ENCODE data around the gene ZFP30.
"Not testable (repeated sequence)": the region's sequence is repeated elsewhere in the genome, so short reads cannot be mapped to it uniquely, and the experiment has no call there.

ZFP30 gene

GRCh38 chr19:37655301-37655688 is at the start of gene ZFP30:
Gene ZFP30 (minus strand): TSS chr19:37655465. CDS start chr19:37647822, 7,643 bp downstream.
- DNase-seq: peak; percentile 58 to 96 (median 89)

DNA sequence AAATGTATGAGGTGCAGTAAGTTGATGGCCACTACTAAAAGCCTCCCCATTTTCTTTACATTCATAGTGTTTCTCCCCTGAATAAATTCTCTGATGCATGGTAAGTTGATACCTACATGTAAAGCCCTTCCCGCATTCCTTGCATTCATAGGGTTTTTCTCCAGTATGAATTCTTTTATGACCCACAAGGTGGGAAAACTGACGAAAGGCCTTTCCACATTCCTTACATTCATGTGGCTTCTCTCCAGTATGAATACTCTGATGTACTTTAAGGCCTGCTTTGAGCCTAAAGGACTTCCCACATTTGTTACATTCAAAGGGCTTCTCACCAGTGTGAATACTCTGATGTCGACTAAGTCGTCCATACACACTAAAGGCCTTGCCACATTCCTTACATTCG is 43.8 kb upstream of the ZFP30 start:
- no peak for DNase-seq

GRCh38 chr19:37698216-37698615 is 43.0 kb upstream of the ZFP30 start:
- DNase-seq: no peak

DNA sequence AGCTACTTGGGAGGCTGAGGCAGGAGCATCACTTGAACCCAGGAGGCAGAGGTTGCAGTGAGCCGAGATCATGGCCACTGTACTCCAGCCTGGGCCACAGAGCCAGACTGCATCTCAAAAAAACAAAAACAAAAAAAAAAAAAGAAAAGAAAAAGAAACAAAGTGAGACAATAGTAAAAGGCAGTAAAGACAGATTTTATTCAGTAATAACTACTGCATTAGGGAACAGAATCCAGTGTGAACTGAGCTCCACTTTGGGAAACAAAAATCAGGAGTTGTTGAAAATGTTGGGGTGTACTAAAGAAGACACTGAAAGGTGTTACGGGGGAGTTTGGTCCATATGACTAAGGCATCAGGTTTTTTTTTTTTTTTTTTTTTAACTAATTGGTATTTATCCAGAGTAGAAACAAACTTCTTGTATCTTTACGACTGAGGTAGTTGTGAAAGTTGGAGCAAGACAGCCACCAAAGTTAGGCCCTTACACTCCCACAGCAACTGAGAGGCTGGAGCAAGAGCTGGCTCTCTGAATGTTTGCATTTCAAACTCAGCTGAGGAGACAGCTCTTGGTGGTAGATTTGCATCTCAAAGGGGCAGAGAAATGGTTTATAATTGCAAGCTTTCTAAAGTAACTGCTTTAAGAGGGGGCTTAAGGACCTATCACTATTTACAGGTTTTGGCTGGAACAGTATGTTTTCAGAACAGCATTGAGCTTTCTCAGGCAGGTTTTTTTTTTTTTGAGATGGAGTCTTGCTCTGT is 40.1 kb upstream of the ZFP30 start:
- DNase-seq: no peak

- peak in 26 of 51 donors; percentile 3 to 54 (median 16) for DNase-seq
Observed at GRCh38 chr19:37692956-37693620, 37.8 kb upstream of the ZFP30 start.

DNA sequence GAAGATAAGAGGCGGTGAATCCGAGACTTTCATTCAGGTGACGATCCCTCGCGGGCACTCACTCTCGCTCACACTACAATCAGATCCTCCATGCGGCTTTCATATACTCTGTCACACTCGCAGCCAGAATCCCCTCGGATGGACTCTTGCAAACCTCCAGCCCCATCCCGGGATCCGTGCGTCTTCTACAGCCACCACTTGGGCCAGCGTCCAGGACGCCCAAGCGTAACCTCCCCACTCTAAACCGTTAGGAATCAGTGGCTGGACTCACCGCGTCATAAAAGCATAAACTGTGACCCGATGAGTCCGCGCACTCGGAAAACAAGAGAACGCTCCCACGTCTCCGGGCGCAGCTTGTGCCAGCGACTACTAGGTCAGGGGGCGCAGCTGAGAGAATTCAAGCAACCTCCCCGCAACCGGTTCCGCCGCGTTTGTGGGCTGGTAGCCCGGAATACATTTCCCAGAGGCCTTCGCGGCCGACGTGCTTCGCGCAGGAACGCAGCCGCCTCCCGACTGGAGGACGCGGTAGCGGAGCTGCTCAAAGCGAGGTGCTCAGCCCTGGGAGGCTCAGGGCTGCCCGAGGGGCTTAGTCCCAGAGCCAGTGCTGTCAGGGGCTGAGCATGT is 36.7 kb upstream of the ZFP30 start:
- peak; percentile 42 to 90 (median 78) for DNase-seq

DNA sequence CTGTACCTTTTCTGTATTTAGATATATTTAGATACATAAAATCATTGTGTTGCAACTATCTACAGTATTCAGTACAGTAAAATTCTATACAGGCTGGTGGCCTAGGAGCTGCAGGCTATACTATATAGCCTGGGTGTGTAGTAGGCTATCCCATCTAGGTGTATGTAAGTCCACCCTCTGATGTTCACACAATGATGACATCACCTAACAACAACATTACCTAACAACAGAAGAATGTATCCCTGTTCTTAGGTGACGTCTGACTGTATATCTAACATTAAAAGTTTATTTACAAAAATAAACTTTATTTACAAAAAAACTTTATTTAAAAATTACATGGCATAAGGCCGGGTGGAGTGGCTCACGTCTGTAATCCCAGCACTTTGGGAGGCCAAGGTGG is 28.3 kb upstream of the ZFP30 start:
- DNase-seq: no peak

DNA sequence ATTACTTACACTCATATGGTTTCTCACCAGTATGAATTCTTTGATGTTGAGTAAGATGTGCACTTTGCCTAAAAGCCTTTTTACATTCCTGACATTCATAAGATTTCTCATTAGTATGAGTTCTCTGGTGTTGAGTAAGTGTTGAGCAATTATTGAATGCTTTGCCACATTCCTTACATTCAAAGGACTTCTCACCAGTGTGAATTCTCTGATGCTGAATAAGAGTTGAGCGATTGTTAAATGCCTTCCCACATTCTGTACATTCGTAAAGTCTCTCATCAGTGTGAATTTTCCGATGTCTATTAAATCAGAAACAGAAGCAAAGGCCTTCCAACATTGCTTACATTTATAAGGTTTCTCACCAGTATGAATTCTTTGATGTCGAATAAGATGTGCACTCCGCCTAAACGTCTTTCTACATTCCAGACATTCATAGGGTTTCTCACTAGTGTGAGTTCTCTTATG is 14.2 kb upstream of the ZFP30 start:
- DNase-seq: no peak

DNA sequence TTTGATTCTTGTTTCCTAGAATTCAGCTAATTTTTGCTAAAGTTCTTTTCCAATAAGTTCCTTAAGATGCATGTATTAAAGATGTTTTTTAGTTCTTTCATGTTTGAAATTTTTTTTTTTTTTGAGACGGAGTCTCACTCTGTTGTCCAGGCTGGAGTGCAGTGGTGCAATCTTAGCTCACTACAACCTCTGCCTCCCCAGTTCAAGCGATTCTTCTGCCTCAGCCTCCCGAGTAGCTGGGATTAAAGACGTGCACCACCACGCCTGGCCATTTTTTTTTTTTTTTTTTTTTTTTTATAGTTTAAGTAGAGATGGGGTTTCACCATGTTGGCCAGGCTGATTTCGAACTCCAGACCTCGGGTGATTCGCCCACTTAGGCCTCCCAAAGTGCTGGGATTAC is 1.9 kb upstream of the ZFP30 start:
- DNase-seq: not testable (repeated sequence)

DNA sequence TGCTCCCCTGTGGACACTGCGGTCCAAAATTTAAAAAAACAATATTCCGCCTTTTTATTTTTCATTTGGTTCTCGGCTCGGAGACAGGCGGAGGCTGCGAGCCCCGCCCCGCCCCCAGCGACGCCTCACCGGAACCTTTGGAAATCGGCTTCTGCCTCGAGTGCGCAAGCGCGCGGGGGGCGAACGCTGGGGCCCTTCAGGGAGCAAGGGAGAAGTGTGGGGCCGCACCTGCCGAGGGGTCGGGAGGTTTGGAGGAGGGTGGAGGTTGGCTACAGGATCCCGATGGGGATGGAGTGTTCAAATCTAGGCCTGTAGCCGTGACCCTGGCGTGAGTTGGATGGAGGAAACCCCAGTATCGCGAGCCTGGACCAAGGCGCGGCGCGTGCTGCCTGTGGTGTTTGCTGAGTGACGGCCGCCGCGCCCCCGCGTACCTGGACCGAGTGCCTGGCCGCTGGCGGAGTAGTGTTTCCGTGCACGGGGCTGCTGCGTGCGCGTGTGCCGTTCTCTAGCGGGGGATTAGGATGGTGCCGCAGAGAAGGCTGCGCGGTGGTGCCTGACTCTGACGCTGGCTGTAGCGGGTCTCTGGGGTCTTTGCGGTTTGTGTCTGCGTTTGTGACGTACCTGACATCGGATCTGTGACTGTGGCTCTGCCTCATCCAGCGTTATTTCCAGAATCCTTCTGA is 565 bp upstream of the ZFP30 start:
- peak; percentile 54 to 96 (median 79) for DNase-seq

DNA sequence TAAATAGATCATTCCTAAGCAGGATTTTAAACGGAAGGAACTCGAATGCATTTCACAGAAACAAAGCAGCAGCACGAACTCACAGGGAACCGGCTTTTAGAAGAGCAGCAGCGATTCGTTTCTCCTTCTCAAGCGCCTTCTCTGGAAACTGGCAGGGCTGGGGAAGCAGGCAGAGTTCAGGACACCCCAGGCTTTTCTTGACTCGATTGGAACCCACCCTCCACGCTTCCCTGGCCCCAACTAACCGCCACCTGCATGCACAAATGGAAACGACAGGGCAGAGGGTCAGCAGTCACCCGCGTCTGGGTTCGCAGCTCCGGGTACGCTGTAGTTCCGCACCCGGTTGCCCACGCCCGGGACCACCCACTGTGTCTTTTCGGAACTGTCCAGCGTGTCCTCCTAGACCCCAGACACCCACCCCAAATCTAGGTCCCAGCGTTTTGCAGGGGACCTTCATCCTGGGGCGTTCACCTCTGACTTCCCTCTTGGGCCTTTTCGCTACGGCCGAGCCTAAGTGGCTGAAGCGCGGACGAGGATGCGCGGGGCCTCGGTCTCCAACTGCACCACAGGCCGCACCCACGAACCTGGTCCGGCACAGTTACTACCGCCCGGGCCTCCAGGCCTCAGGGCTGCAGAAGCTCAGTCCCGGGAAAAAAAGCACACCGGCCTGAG is 500 bp downstream of the ZFP30 start:
- DNase-seq: peak in 43 of 51 donors; percentile 3 to 70 (median 36)

GRCh38 chr19:37654118-37654517 is 1.1 kb downstream of the ZFP30 start:
- no peak for DNase-seq

- DNase-seq: no peak
Observed at GRCh38 chr19:37635076-37636056, 19.9 kb downstream of the ZFP30 start.

DNA sequence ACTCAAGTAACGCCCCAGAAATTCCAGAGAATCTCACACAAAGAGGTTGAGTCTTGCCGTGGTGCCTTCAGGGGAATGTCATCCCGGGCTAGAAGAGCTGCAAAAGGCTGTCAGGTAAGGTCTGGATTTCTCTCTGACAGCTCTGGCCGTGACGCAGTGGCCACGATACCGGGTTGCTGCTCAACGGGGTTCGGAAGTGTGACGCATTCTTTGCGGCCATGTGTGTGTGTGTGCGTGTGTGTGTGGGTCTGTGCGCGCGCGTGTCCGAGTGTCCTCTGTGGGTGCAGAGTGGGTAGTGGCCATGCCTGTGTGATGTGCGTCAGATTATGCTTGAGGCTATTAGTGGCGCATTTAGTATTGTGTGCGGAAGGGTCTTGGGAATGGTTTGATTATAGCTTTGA is 60.3 kb downstream of the ZFP30 start:
- peak in 42 of 51 donors; percentile 8 to 90 (median 64) for DNase-seq

DNA sequence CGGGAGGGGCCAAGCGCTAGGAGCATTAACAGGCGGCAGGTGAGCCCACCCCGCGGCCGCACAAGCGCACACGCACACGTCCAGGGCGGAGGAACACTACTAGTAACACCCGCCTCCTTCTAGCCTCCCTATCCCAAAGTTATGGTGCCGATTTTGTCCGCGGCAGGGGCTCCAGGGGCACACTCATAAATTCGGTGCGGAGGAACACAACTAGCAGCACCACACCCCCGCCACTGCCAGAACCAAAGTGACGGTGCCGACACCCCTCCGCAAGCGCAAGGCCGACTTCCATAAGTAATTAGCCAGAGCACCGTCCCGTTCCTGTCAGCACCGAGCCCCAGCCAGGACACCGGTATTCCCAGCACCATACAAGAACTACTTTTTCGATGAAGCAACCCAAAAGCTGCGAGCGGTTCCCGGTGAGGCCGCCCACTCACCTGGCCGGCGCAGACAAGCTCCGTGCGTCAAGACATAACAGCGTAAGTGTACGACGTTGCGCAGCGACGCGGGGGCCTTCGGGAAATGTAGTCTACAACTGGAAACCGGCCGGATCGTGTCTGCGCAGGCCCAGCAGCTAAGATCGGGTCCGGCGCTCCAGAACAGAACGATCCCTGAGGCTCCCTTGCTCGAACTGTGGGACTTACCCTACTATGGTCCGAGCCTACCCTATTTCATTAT is 60.8 kb downstream of the ZFP30 start, which contains the start of the genes ZNF540 and ZNF571:
Gene ZNF540 (plus strand): TSS at position 573 of the 678 bp plus-strand sequence. CDS start 3,572 bp downstream, outside the sequence.
Gene ZNF571 (minus strand): TSS at position 489 of the 678 bp plus-strand sequence. CDS start 8,116 bp downstream, outside the sequence.
- DNase-seq: peak; percentile 64 to 96 (median 88)

GRCh38 chr19:37593996-37594303 is 61.3 kb downstream of the ZFP30 start:
- DNase-seq: peak in 1 of 51 donors; percentile 23

DNA sequence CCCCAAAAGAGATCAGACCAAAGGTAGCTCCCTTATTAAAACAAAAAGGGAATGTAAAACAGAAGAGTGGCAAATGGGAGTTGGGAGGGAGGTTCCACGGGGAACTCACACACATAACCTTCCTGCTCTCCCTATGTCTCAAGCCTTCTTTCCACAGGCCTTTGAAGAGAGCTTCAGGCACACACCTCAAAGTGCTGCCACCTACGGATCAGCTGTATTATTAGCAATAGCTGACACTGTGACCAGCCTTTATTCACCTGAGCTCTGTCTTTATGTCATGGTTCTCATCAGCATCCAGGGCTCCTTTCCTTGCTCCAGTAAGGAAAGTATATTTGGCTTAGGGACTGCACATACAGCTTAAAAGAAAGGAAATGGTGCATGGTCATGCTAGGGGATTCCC is 71.9 kb downstream of the ZFP30 start:
- DNase-seq: no peak

- no peak for DNase-seq
Observed at GRCh38 chr19:37572203-37572602, 83.1 kb downstream of the ZFP30 start.

GRCh38 chr19:37565370-37565669 is 89.9 kb downstream of the ZFP30 start:
- no peak for DNase-seq

All from hypothalamus (tissue), 51 donors.